Common myeloid progenitor, CD34-positive (primary cell): ENCODE results near the gene VASH2. TPM values are rescaled to one million over a fixed set of nuclear protein-coding genes. Genes with fewer than 3 reads are reported as not detected.
"Not testable (repeated sequence)": the region's sequence is repeated elsewhere in the genome, so short reads cannot be mapped to it uniquely, and the experiment has no call there.

Experiments used
- CTCF ChIA-PET: fragments of 350-600 bp; sonication (Branson Sonifier 250); formaldehyde crosslinking; loops from one replicate; lab custom pipeline; 2021; ENCODE audit warnings: antibody characterized with exemption; lab: Charles Lee
- POLR2A ChIA-PET: fragments of 350-600 bp; sonication (Branson Sonifier 250); formaldehyde crosslinking; loops from one replicate; lab custom pipeline; 2021; ENCODE audit warnings: antibody characterized with exemption; lab: Charles Lee
- DNase-seq, 3 donors: peaks; one replicate each; pipeline versions ENCODE4 v3.0.0 to v3.0.0-alpha.2; 2013
- H3K27ac ChIP-seq, 2 experiments: 1 replicate in 1 of 2; 2 replicates in 1 of 2; pipeline ENCODE4 v1.7.0; 2013; ENCODE audit warnings: inconsistent platforms in 2 of 2, low read length in 2 of 2, mild to moderate bottlenecking in 2 of 2, low read depth in 1 of 2, moderate library complexity in 1 of 2; ENCODE audit not compliant: severe bottlenecking in 2 of 2, insufficient read depth in 1 of 2, poor library complexity in 1 of 2
- H3K27me3 ChIP-seq, 5 experiments: replicated peaks in 2 of 5; 1 replicate in 3 of 5; 2 replicates in 2 of 5; pipeline versions ENCODE4 v1.6.1 to v1.7.0; 2013; ENCODE audit warnings: low read length in 4 of 5, mild to moderate bottlenecking in 2 of 5, moderate library complexity in 2 of 5, inconsistent platforms in 1 of 5; ENCODE audit not compliant: insufficient read depth in 5 of 5, control insufficient read depth in 4 of 5
- H3K36me3 ChIP-seq, 4 experiments: 1 replicate in 2 of 4; 2 replicates in 2 of 4; pipeline versions ENCODE4 v1.6.1 to v1.7.0; 2013; ENCODE audit warnings: low read length in 3 of 4, control low read depth in 1 of 4, mild to moderate bottlenecking in 1 of 4; ENCODE audit not compliant: control insufficient read depth in 4 of 4, insufficient read depth in 4 of 4
- H3K4me1 ChIP-seq, 4 experiments: 1 replicate in 3 of 4; 2 replicates in 1 of 4; pipeline versions ENCODE4 v1.6.1 to v1.7.1; 2013; ENCODE audit warnings: low read length in 3 of 4, mild to moderate bottlenecking in 3 of 4, control low read depth in 1 of 4, inconsistent platforms in 1 of 4, moderate library complexity in 1 of 4; ENCODE audit not compliant: control insufficient read depth in 4 of 4, insufficient read depth in 4 of 4; ENCODE audit errors: control extremely low read depth in 1 of 4
- H3K4me3 ChIP-seq, 7 experiments: 1 replicate in 4 of 7; 2 replicates in 3 of 7; pipeline versions ENCODE4 v1.5.1 to v1.7.0; 2013; ENCODE audit warnings: mild to moderate bottlenecking in 7 of 7, low read length in 6 of 7, moderate library complexity in 6 of 7, inconsistent platforms in 2 of 7, low read depth in 2 of 7, control low read depth in 1 of 7; ENCODE audit not compliant: insufficient read depth in 4 of 7, control insufficient read depth in 1 of 7; ENCODE audit errors: extremely low read depth in 1 of 7
- H3K9me3 ChIP-seq, 5 experiments: 1 replicate in 4 of 5; 2 replicates in 1 of 5; pipeline versions ENCODE4 v1.6.1 to v1.7.1; 2013; ENCODE audit warnings: low read length in 4 of 5, mild to moderate bottlenecking in 2 of 5, inconsistent platforms in 1 of 5, low read depth in 1 of 5, moderate library complexity in 1 of 5; ENCODE audit not compliant: control insufficient read depth in 4 of 5, insufficient read depth in 2 of 5; ENCODE audit errors: control extremely low read depth in 1 of 5
- WGBS: methylation state at CpG from one replicate; pipeline ENCODE4 v1.1.5; 2013; ENCODE audit not compliant: insufficient coverage; 5-methylcytosine and 5-hydroxymethylcytosine counted together
- polyA plus RNA-seq: library from polyadenylated mRNA; unstranded; fragments of 120-200 nt; gene quantifications from one replicate; pipeline ENCODE4 v1.2.1, GENCODE V29; 2013

Gene VASH2
- 0.84 TPM for polyA plus RNA-seq

- peaks cover 0 to 18% (median 17%) of the 10 kb centered on the region in 4 experiments for H3K4me1 ChIP-seq
- CTCF ChIA-PET, result interaction anchor here (0.8 to 1.2 kb wide), 3 partner anchors 16 to 44 kb away, joined by 3 to 5 read pairs (median 3); no protein-coding TSS in a partner anchor
- WGBS, result under 1% methylated on average over 55 of the region's 61 CpGs
- no peaks in the 10 kb centered on the region for H3K36me3 ChIP-seq
- DNase-seq, result peak; percentile 73 to 87 (median 86)
- peaks cover 0 to 2% (median 0%) of the 10 kb centered on the region in 5 experiments for H3K9me3 ChIP-seq
- H3K27ac ChIP-seq, result no peak within 1 kb of the TSS
- POLR2A ChIA-PET, result no interaction called here
- peak within 1 kb of the TSS; percentile 30 to 78 (median 65) for H3K4me3 ChIP-seq
- H3K27me3 ChIP-seq, result peaks cover 0 to 35% (median 10%) of the 10 kb centered on the region in 5 experiments
These were observed at the start of gene VASH2 for GRCh38 chr1:212950243-212951125. Gene VASH2 (plus strand): TSS chr1:212950541. CDS start chr1:212951543, 1,002 bp downstream.

DNA sequence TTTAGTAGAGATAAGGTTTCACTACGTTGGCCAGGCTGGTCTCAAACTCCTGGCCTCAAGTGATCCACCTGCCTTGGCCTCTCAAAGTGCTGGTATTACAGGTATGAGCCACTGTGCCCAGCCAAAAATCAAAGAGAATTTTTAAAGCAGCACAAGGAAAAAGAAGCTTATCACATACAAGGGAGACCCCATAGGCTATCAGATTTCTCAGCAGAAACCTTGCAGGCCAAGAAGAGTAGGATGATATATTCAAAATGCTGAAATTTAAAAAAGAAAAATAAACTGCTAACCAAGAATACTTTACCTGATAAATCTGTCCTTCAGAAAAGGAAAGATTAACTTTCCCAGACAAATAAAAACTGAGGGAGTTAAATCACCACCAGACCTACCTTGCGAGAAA lies 49.1 kb upstream of the VASH2 start:
- H3K27me3 ChIP-seq, result no peaks in the 10 kb centered on the region
- H3K27ac ChIP-seq, result no peak overlapping the region
- POLR2A ChIA-PET, result interaction anchor here (0.6 to 1.0 kb wide), 2 partner anchors 11 to 20 kb away, joined by 3 to 4 read pairs; no protein-coding TSS in a partner anchor
- H3K36me3 ChIP-seq, result peaks cover 12 to 34% (median 26%) of the 10 kb centered on the region in 4 experiments
- no peak overlapping the region for H3K4me3 ChIP-seq
- H3K9me3 ChIP-seq, result peaks cover 5 to 30% (median 12%) of the 10 kb centered on the region in 5 experiments
- WGBS, result 80% methylated on average over 1 of the region's 2 CpGs
- no peak for DNase-seq
- CTCF ChIA-PET, result interaction anchor here (1.3 kb wide), 1 partner anchor 27 kb away, joined by 3 read pairs; no protein-coding TSS in a partner anchor
- no peaks in the 10 kb centered on the region for H3K4me1 ChIP-seq

- POLR2A ChIA-PET, result no interaction called here
- peaks cover 11 to 30% (median 23%) of the 10 kb centered on the region in 4 experiments for H3K36me3 ChIP-seq
- WGBS, result no CpG with 5 or more reads among the region's 3 CpGs
- CTCF ChIA-PET, result interaction anchor here (1.1 to 1.3 kb wide), 2 partner anchors 27 to 29 kb away, joined by 3 read pairs; no protein-coding TSS in a partner anchor
- H3K9me3 ChIP-seq, result peaks cover 5 to 30% (median 12%) of the 10 kb centered on the region in 5 experiments
- no peak overlapping the region for H3K4me3 ChIP-seq
- H3K27ac ChIP-seq, result no peak overlapping the region
- DNase-seq, result no peak
- H3K4me1 ChIP-seq, result no peaks in the 10 kb centered on the region
- no peaks in the 10 kb centered on the region for H3K27me3 ChIP-seq
These were observed 48.3 kb upstream of the VASH2 start for GRCh38 chr1:212902054-212902453.

GRCh38 chr1:212903664-212904063 lies 46.7 kb upstream of the VASH2 start:
- ChIA-PET CTCF (interaction anchor here (0.7 kb wide), 1 partner anchor 63 kb away, joined by 3 read pairs; no protein-coding TSS in a partner anchor), POLR2A (no interaction called here)
- no peaks in the 10 kb centered on the region for H3K27me3 ChIP-seq
- no CpG with 5 or more reads among the region's 1 CpG for WGBS
- H3K9me3 ChIP-seq, result peaks cover 5 to 30% (median 12%) of the 10 kb centered on the region in 5 experiments
- no peak overlapping the region for H3K27ac ChIP-seq
- no peaks in the 10 kb centered on the region for H3K4me1 ChIP-seq
- peaks cover 5 to 15% (median 10%) of the 10 kb centered on the region in 4 experiments for H3K36me3 ChIP-seq
- H3K4me3 ChIP-seq, result no peak overlapping the region
- DNase-seq, result no peak

GRCh38 chr1:212908071-212908470 lies 42.3 kb upstream of the VASH2 start:
- H3K36me3 ChIP-seq, DNase-seq, H3K27me3 ChIP-seq, H3K4me1 ChIP-seq, H3K9me3 ChIP-seq, H3K27ac ChIP-seq, POLR2A ChIA-PET, H3K4me3 ChIP-seq: not testable (repeated sequence)
- 97% methylated on average over 9 of the region's 12 CpGs for WGBS
- CTCF ChIA-PET, result interaction anchor here (1.4 kb wide), 1 partner anchor 13 kb away, joined by 3 read pairs; no protein-coding TSS in a partner anchor

DNA sequence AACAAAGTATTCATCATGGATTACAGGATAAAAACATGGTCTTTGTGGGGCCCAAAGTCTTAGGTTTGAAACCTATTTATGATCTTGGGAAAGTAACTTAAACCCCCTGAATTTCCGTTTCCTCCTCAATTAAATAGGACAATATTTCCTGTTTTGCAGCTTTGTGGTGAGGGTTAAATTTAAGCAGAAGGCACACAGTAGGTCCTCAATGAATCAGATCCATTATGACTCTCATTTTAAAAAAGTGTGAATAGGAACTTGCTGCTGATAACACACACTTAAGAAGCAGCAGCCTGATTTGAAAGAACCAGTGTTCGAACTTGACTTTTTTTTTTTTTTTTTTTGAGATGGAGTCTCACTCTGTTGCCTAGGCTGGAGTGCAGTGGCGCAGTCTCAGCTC lies 41.4 kb upstream of the VASH2 start:
- Histone ChIP-seq H3K27ac (no peak overlapping the region), H3K27me3 (no peaks in the 10 kb centered on the region), H3K4me1 (no peaks in the 10 kb centered on the region), H3K36me3 (no peaks in the 10 kb centered on the region), H3K9me3 (no peaks in the 10 kb centered on the region), H3K4me3 (no peak overlapping the region)
- no peak for DNase-seq
- ChIA-PET CTCF (interaction anchor here (1.4 kb wide), 1 partner anchor 12 kb away, joined by 3 read pairs; no protein-coding TSS in a partner anchor), POLR2A (no interaction called here)
- no CpG with 5 or more reads among the region's 3 CpGs for WGBS
